ENCODE data around the gene NDUFC1. TPM values are rescaled to one million over a fixed set of nuclear protein-coding genes. Genes with fewer than 3 reads are reported as not detected.
A peak's percentile ranks its signal among the peaks of the same experiment; 100 is the strongest.

NDUFC1 gene
- total and polyA plus RNA-seq, 2 donors (not counting 3 experiments of a cell fraction or from before 2014, with no cell fraction given) = 65.2 to 78.1 TPM

DNA sequence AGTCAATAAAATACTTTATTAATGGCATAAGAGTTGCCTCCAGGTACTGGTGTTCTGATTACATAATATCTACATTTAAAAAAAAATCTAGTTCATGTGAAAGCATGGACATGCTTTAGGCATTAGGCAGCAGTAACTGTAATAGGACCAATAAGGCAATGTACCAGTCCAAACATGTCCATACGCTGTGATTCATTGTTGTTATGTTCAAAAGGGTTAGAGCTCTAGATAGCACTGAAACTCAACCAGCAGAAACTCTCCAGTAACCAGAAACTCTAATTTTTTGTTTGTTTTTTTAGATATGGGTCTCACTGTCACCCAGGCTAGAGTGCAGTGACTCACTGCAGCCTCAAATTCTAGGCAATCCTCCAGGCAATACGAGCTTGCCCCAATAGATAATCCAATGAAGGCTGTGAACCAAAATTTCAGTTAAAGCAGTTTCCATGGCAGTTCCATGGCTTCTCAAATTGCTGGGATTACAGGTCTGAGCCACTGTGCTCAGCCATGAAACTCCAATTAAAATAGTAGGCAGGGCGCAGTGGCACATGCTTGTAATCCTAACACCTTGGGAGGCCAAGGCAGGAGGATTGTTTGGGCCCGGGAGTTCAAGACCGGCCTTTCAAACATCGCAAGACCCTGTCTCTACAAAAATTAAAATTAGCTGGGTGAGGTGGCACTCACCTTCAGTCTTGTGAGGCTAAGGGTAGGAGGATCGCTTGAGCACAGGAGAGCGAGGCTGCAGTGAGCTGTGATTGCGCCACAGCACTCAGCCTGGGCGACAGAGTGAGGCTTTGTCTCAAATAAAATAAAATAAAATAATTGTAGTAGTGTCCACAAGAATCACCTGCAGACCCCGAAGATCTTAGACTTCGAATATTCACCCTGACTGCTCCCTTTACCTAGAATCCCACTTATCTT, 58.6 kb downstream of the NDUFC1 start:
- Histone ChIP-seq H3K4me2 (ENCODE audit: insufficient read depth, low read length) (no peak overlapping the region), H3K27ac (ENCODE audit: insufficient read depth, low read depth, low read length) (no peak overlapping the region), H2AFZ (ENCODE audit: low read depth, low read length) (peak overlapping the region; percentile 26), H3K36me3 (ENCODE audit: control insufficient read depth in 2 of 2, extremely low read depth in 1 of 2, insufficient read depth in 2 of 2, low read length in 2 of 2) (no peaks in the 10 kb centered on the region), H3K9ac (replicated peaks; ENCODE audit: extremely low read depth, insufficient read depth, low read length) (no peak overlapping the region), H3K27me3 (ENCODE audit: control insufficient read depth in 2 of 2, insufficient read depth in 2 of 2, low read length in 2 of 2) (no peaks in the 10 kb centered on the region), H4K20me1 (replicated peaks; ENCODE audit: control insufficient read depth, extremely low read depth, insufficient read depth, low read length) (no peaks in the 10 kb centered on the region), H3K9me1 (replicated peaks; ENCODE audit: control insufficient read depth, extremely low read depth, insufficient read depth, low read length) (no peaks in the 10 kb centered on the region), H3K4me3 (replicated peaks in 1 of 3; ENCODE audit: insufficient read depth in 1 of 3, low read depth in 1 of 3, low read length in 3 of 3) (no peak overlapping the region), H3K4me1 (ENCODE audit: control insufficient read depth, extremely low read depth, insufficient read depth, low read length) (peaks cover 6% of the 10 kb centered on the region), H3K79me2 (ENCODE audit: control insufficient read depth, insufficient read depth, low read length) (no peaks in the 10 kb centered on the region), H3K9me3 (replicated peaks; ENCODE audit: control insufficient read depth, insufficient read depth, low read length) (no peaks in the 10 kb centered on the region)
- CTCF ChIA-PET = interaction anchor here (1.0 to 2.2 kb wide), 6 partner anchors 12 to 52 kb away, joined by 3 to 7 read pairs (median 3); no protein-coding TSS in a partner anchor
- FAIRE-seq = no peak
- no TSS peak for BruUV-seq (replicated peaks)
- dilution Hi-C loops (cut with MboI; ENCODE audit: extremely low pct_ligation_motif_present, low sequenced_read_pairs) (no loop called here), intact Hi-C loops (cut with micrococcal nuclease) (no loop called here)
- POLR2A ChIA-PET = no interaction called here
- TF ChIP-seq, protein P1, sequence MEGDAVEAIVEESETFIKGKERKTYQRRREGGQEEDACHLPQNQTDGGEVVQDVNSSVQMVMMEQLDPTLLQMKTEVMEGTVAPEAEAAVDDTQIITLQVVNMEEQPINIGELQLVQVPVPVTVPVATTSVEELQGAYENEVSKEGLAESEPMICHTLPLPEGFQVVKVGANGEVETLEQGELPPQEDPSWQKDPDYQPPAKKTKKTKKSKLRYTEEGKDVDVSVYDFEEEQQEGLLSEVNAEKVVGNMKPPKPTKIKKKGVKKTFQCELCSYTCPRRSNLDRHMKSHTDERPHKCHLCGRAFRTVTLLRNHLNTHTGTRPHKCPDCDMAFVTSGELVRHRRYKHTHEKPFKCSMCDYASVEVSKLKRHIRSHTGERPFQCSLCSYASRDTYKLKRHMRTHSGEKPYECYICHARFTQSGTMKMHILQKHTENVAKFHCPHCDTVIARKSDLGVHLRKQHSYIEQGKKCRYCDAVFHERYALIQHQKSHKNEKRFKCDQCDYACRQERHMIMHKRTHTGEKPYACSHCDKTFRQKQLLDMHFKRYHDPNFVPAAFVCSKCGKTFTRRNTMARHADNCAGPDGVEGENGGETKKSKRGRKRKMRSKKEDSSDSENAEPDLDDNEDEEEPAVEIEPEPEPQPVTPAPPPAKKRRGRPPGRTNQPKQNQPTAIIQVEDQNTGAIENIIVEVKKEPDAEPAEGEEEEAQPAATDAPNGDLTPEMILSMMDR (IDR thresholded peaks at IDR 0.05; ENCODE audit: extremely low read depth in 1 of 2, insufficient read depth in 1 of 2, low read depth in 1 of 2, low read length in 2 of 2) = no peak
- no peak for TF ChIP-seq MYC (IDR thresholded peaks at IDR 0.05; ENCODE audit: low read depth, low read length)
- peak; percentile 43 for TF ChIP-seq FOS (IDR thresholded peaks at IDR 0.05; ENCODE audit: borderline replicate concordance, insufficient read depth, low read length)
- peak; percentile 72 for DNase-seq (ENCODE audit: low read depth, low spot score)

GRCh38 chr4:139242511-139243051, 59.7 kb downstream of the NDUFC1 start:
- BruUV-seq (replicated peaks) = no TSS peak
- no peak for FAIRE-seq
- intact Hi-C loops (cut with micrococcal nuclease) = no loop called here
- Histone ChIP-seq H3K36me3 (ENCODE audit: control insufficient read depth in 2 of 2, extremely low read depth in 1 of 2, insufficient read depth in 2 of 2, low read length in 2 of 2) (no peaks in the 10 kb centered on the region), H3K79me2 (ENCODE audit: control insufficient read depth, insufficient read depth, low read length) (no peaks in the 10 kb centered on the region), H3K4me1 (ENCODE audit: control insufficient read depth, extremely low read depth, insufficient read depth, low read length) (peaks cover 6% of the 10 kb centered on the region), H3K27ac (ENCODE audit: insufficient read depth, low read depth, low read length) (no peak overlapping the region), H4K20me1 (replicated peaks; ENCODE audit: control insufficient read depth, extremely low read depth, insufficient read depth, low read length) (no peaks in the 10 kb centered on the region), H3K9me1 (replicated peaks; ENCODE audit: control insufficient read depth, extremely low read depth, insufficient read depth, low read length) (no peaks in the 10 kb centered on the region), H3K9ac (replicated peaks; ENCODE audit: extremely low read depth, insufficient read depth, low read length) (no peak overlapping the region), H2AFZ (ENCODE audit: low read depth, low read length) (no peak overlapping the region), H3K4me2 (ENCODE audit: insufficient read depth, low read length) (no peak overlapping the region), H3K27me3 (ENCODE audit: control insufficient read depth in 2 of 2, insufficient read depth in 2 of 2, low read length in 2 of 2) (no peaks in the 10 kb centered on the region), H3K4me3 (replicated peaks in 1 of 3; ENCODE audit: insufficient read depth in 1 of 3, low read depth in 1 of 3, low read length in 3 of 3) (no peak overlapping the region), H3K9me3 (replicated peaks; ENCODE audit: control insufficient read depth, insufficient read depth, low read length) (no peaks in the 10 kb centered on the region)
- POLR2A ChIA-PET = no interaction called here
- CTCF ChIA-PET = no interaction called here
- DNase-seq (ENCODE audit: low read depth, low spot score) = peak; percentile 11
- dilution Hi-C loops (cut with MboI; ENCODE audit: extremely low pct_ligation_motif_present, low sequenced_read_pairs) = no loop called here
- TF ChIP-seq POLR2AphosphoS5 (IDR thresholded peaks at IDR 0.05; ENCODE audit: insufficient read depth, low read depth, low read length) = no peak
